GM18951 (cell line): ENCODE data around the gene GPC4.
"Not testable (repeated sequence)": the region's sequence is repeated elsewhere in the genome, so short reads cannot be mapped to it uniquely, and the experiment has no call there.

Source experiments
- POLR2A ChIP-seq: IDR thresholded peaks from 4 replicates; pipeline ENCODE4 v1.6.1; 2011; ENCODE audit warnings: mild to moderate bottlenecking; ENCODE audit not compliant: insufficient read length, insufficient read depth; ENCODE audit errors: extremely low read depth
- in situ Hi-C: fragments of 300-500 bp; cut with MboI; formaldehyde crosslinking; loops from one replicate; pipeline ENCODE4 v1.12.0; 2022; ENCODE audit warnings: low sequenced_read_pairs, mixed read lengths, inconsistent platforms; ENCODE audit not compliant: unreplicated experiment

Gene GPC4

GRCh38 chrX:133335027-133335426 is 80.3 kb downstream of the GPC4 start:
- no peak for TF ChIP-seq POLR2A
- in situ Hi-C loops, result no loop called here

DNA sequence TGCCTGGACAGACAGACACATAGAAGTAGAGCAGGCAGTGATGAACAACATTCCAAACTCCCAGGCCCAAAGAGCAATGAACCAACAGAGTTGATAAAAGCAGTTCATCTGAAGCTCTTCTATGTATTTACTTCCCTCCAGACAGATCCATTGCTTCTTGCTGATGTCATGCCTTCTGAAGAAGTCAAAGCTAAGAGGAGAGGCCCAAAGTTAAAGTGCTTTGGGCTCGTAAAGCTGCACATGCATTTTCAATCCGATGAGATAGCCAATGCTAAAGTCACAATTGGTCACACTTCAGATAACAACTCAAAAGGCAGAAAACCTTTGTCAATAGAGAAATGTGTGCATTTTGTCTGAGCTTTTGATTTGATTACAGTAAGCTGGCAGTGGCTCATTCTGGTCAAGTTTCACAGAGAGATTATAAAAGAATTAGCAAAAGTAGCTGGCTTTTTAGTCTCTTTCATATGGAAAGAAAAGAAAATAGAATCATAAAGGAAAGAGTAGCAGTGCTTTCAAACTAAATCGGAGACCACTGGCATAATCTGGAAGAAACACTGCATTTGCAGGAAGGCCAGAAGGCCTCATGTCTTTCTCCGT is 82.0 kb downstream of the GPC4 start:
- in situ Hi-C loops, result no loop called here
- no peak for TF ChIP-seq POLR2A

GRCh38 chrX:133332737-133333136 is 82.6 kb downstream of the GPC4 start:
- in situ Hi-C loops, result no loop called here
- TF ChIP-seq POLR2A, result no peak

DNA sequence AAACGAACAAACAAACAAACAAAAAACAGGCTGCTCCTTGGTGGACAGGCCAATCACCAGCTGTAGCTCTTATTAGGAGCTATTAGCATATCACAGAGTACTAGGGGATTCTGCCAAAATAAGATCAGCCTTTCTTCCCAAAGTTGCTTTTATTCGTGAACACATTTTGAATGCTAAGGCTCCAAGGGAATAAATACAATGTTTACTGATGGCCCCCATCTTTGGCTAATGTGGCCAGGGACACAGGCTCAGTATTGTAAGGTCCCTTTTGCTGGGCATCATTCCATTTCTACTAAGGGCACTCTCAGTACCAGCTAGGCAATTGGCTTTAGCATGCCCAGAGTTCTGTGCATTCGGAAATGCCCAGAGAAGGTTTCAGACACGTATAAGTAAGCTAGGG is 84.3 kb downstream of the GPC4 start:
- no peak for TF ChIP-seq POLR2A
- in situ Hi-C loops, result no loop called here

- in situ Hi-C loops, result no loop called here
These were observed 89.9 kb downstream of the GPC4 start for GRCh38 chrX:133325422-133325821.

GRCh38 chrX:133323431-133323830 is 91.9 kb downstream of the GPC4 start:
- TF ChIP-seq POLR2A, result no peak
- in situ Hi-C loops, result no loop called here

More at GRCh38 chrX:133325422-133325821, 89.9 kb downstream of the GPC4 start:
- no peak for TF ChIP-seq POLR2A

DNA sequence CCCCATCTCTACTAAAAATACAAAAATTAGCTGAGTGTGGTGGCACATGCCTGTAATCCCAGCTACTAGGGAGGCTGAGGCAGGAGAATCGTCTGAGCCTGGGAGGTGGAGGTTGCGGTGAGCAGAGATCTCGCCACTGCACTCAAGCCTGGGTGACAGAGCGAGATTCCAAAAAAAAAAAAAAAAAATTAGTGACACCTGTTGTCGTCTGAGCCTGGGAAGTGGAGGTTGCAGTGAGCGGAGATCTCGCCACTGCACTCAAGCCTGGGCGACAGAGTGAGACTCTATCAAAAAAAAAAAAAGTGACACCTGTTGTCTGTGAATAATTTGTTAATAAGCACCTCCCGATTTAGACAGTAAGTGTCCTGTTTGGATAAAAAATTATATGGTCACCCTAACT is 93.0 kb downstream of the GPC4 start:
- in situ Hi-C loops, result not testable (repeated sequence)

DNA sequence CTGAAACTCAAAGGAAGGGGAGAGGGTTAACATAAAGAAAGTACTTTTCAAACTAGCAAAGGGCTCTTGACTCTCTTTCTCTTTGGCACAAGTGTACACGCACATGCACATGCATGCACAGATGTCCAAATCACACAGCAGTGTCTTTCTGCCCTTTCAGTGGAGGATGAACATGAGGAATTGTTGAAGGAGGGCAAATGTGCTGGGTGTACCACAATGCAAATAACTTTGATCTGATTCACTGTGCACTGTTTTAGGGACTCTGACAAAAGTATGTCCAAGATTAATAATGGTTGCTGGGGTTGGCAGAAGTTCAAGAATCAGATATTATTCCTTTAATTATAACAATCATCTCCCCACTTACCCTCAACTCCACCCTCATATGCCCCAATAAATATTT is 93.8 kb downstream of the GPC4 start:
- TF ChIP-seq POLR2A, result no peak
- in situ Hi-C loops, result no loop called here

- no peak for TF ChIP-seq POLR2A
- in situ Hi-C loops, result no loop called here
These were observed 101.0 kb downstream of the GPC4 start for GRCh38 chrX:133314281-133314680.

DNA sequence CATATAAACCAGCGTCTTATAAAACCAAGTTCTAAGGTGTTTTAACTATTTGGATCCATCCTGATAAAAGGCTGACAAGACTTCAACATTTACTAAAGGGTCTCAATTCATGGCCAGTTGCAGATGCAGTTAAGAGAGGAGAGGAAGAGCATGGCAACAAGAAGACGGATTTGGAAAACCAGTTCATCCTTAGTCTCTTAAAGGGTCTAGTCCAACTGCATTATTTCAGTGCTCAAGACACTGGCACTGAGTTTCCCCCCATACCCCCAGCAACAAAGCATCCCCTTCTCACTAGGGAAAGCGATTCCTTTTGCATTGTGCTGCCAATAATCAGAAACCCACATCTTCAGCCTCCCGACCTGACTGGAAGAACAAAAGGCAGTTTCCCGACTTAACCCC is 106.8 kb downstream of the GPC4 start:
- no peak for TF ChIP-seq POLR2A
- in situ Hi-C loops, result no loop called here

DNA sequence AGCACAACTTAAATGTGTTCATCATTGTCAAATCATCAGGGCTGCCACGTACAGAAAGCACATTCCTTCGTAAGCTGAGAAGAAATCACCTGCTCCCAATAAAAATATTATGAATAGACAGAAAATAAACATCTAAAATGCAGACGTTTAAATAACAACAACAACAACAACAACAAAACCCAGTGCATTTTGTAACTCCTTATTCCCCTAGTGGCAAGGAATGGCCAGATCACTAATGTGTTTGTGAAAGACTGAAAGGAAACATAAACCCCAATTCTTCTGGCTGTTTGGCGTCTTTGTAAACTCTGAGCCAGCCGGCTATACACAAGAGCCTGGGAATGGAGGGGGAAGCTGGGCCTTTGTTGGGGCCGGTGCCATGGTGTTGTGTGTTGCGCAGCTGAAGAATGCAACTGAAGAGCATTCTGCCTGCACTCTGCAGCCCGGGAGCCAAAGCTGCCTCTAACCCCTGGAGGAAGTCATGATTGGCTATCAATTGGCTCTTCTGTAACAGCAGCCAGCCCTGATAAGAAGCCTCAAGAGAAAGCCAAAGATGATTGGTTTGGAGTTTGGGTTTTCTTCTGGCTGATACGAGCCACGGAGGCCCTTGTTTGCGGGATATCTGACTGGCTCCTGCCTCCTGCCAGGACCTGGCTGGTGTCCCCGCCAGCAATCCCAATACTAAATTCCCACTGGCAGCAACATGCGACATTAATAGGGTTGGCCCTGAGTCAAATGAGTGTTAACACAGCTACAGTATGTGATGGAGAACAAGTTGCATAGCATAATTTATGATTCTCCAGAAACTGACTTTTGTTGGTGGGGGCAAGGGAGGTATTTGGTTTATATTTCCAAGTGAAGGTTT is 107.4 kb downstream of the GPC4 start:
- in situ Hi-C loops, result no loop called here
- TF ChIP-seq POLR2A, result no peak

GRCh38 chrX:133307094-133307493 is 108.2 kb downstream of the GPC4 start:
- TF ChIP-seq POLR2A, result no peak
- in situ Hi-C loops, result no loop called here

DNA sequence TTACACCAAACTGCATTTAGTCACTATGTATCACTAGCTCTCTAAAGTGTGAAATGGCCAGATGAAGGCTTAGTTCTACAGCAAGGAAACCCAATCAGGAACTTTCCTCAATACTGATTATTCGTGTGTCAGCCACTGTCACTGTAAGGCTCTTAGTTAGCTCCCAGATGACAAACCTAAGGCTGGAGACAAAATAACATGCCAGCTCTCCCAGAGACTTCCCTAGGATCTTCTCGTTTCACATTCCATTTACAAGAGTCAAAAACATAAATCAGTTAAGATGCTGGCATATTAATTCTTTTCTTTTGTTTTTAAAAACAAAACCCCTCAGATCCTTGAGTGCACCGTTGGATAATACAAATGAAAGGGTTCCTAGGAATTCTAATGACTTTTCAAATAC is 109.0 kb downstream of the GPC4 start:
- in situ Hi-C loops, result no loop called here

DNA sequence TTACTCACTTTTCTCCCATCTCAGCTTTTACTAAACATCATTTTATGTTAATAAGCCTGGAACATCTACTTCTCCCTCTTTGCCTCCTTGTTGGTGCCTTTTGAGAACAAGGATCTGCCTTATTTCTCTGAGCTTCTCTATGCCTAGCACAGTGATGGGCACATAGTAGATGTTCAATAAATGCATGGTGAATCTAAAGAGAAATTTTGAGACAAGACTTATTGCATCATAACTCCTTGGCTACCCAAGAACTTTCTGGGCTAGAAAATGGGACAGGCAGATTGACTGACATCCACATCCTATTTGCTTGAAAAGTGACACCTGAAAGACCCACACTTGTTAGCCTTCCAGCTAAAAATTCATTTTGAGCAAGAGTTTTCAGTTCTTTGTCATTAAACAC is 109.9 kb downstream of the GPC4 start:
- in situ Hi-C loops, result no loop called here
- no peak for TF ChIP-seq POLR2A

More for the DNA sequence above, 109.0 kb downstream of the GPC4 start:
- no peak for TF ChIP-seq POLR2A

- TF ChIP-seq POLR2A, result no peak
- in situ Hi-C loops, result no loop called here
These were observed 112.4 kb downstream of the GPC4 start for GRCh38 chrX:133302775-133303445.
